ENCODE measurements around the gene ELP1. TPM values are rescaled to one million over a fixed set of nuclear protein-coding genes. Genes with fewer than 3 reads are reported as not detected.
A peak's percentile ranks its signal among the peaks of the same experiment; 100 is the strongest.

ELP1 gene
- total and polyA plus RNA-seq, 2 of the 4 experiments (the other 2 are of a cell fraction) = 20.0 to 43.2 TPM

- Histone ChIP-seq H4K5ac (ENCODE audit: low read depth, low read length) (no peak overlapping the region), H2BK5ac (ENCODE audit: low read depth, low read length, poor library complexity, severe bottlenecking) (no peak overlapping the region), H2AFZ (replicated peaks; ENCODE audit: low read length, poor library complexity) (no peak overlapping the region), H3K4ac (ENCODE audit: low read depth, low read length) (no peak overlapping the region), H2AK5ac (ENCODE audit: low read depth, low read length) (no peak overlapping the region), H3K4me1 (ENCODE audit: control insufficient read depth, insufficient read depth, low read length) (no peaks in the 10 kb centered on the region), H2BK120ac (ENCODE audit: low read depth, low read length) (no peak overlapping the region), H2BK20ac (ENCODE audit: low read depth, low read length) (no peak overlapping the region), H3K4me2 (ENCODE audit: low read depth, low read length) (no peak overlapping the region), H3K9me1 (ENCODE audit: insufficient read depth, low read length) (peaks cover 9% of the 10 kb centered on the region), H3K9me3 (ENCODE audit: control insufficient read depth, insufficient read depth, low read length) (no peaks in the 10 kb centered on the region), H4K20me1 (ENCODE audit: insufficient read depth, low read length) (no peaks in the 10 kb centered on the region), H2AK9ac (replicated peaks; ENCODE audit: low read depth, low read length, poor library complexity) (no peak overlapping the region), H3K4me3 (ENCODE audit: insufficient read depth, low read depth, low read length) (no peak overlapping the region), H3K23ac (ENCODE audit: low read depth, low read length) (no peak overlapping the region), H4K8ac (ENCODE audit: low read depth in 2 of 2, low read length in 2 of 2) (no peak overlapping the region), H3K56ac (ENCODE audit: extremely low read depth, insufficient read depth, low read length) (no peak overlapping the region), H3K36me3 (ENCODE audit: control insufficient read depth, insufficient read depth, low read length) (peaks cover 8% of the 10 kb centered on the region), H2BK15ac (ENCODE audit: low read depth, low read length) (no peak overlapping the region), H3K18ac (ENCODE audit: low read depth, low read length) (no peak overlapping the region), H3K27me3 (ENCODE audit: control insufficient read depth, insufficient read depth, low read length) (no peaks in the 10 kb centered on the region), H3K27ac (ENCODE audit: insufficient read depth, low read length) (no peak overlapping the region), H3K14ac (replicated peaks; ENCODE audit: low read depth, low read length) (no peak overlapping the region), H4K91ac (ENCODE audit: insufficient read depth, low read depth, low read length) (no peak overlapping the region), H3K79me1 (ENCODE audit: low read depth in 1 of 2, low read length in 2 of 2) (peaks cover 0 to 5% of the 10 kb centered on the region in 2 experiments; a peak in 2 of 4 replicates), H3K9ac (ENCODE audit: low read depth, low read length) (no peak overlapping the region)
- dilution Hi-C loops (cut with HindIII; ENCODE audit: low sequenced_read_pairs, unreplicated experiment) (no loop called here), intact Hi-C loops (cut with micrococcal nuclease) (no loop called here), in situ Hi-C loops (cut with MboI; ENCODE audit: low sequenced_read_pairs) (no loop called here)
- ChIA-PET POLR2A (ENCODE audit: unreplicated experiment) (no interaction called here), CTCF (interaction anchor here (0.8 to 1.3 kb wide), 2 partner anchors 9 to 506 kb away, joined by 3 to 4 read pairs; no protein-coding TSS in a partner anchor)
- ATAC-seq (ENCODE audit: low read depth) (no peak), DNase-seq (peak; percentile 4)
- 100% methylated on average over 2 of the region's 4 CpGs; no CpG with 5 or more reads in 1 of the 2 experiments for WGBS, 2 experiments (ENCODE audit: extremely low coverage in 2 of 2, insufficient read length in 1 of 2)
- BruUV-seq (replicated peaks) = no TSS peak
- no peak for TF ChIP-seq RCOR1 (IDR thresholded peaks at IDR 0.05; ENCODE audit: insufficient replicate concordance, low read length)
- no peak for TF ChIP-seq MXI1 (IDR thresholded peaks at IDR 0.05; ENCODE audit: borderline replicate concordance, low read depth, low read length)
- no peak for TF ChIP-seq FOS (IDR thresholded peaks at IDR 0.05; ENCODE audit: low read depth, low read length)
- no peak for TF ChIP-seq MAFK (IDR thresholded peaks at IDR 0.05; ENCODE audit: low read depth, low read length)
- no peak for TF ChIP-seq BHLHE40 (IDR thresholded peaks at IDR 0.05; ENCODE audit: low read depth, low read length)
- no peak for TF ChIP-seq CTCF (conservative IDR thresholded peaks at IDR 0.05; ENCODE audit: low read depth, low read length)
- no peak for TF ChIP-seq SMC3 (IDR thresholded peaks at IDR 0.05; ENCODE audit: low read depth, low read length)
Observed at GRCh38 chr9:108963459-108964143, 29.7 kb upstream of the ELP1 start.
